HG03045 (cell line): ENCODE measurements around the gene TWF1.
"Not testable (repeated sequence)": the region's sequence is repeated elsewhere in the genome, so short reads cannot be mapped to it uniquely, and the experiment has no call there.

Experiments used
- ATAC-seq: cut with Tn5 transposase; IDR thresholded peaks from one replicate; pipeline ENCODE4 v1.9.1; 2021; ENCODE audit warnings: mild to moderate bottlenecking, moderate library complexity; ENCODE audit not compliant: unreplicated experiment

Gene TWF1

GRCh38 chr12:43805860-43806736 is at the start of gene TWF1:
Gene TWF1 (minus strand): TSS chr12:43806317. CDS start chr12:43806245, 72 bp downstream.
- peak; percentile 99 for ATAC-seq

- ATAC-seq, result no peak
These were observed 46.6 kb upstream of the TWF1 start for GRCh38 chr12:43852744-43853143.

GRCh38 chr12:43848786-43849185 is 42.7 kb upstream of the TWF1 start:
- ATAC-seq, result no peak

- no peak for ATAC-seq
These were observed 42.0 kb upstream of the TWF1 start for GRCh38 chr12:43848226-43848507.

- ATAC-seq, result not testable (repeated sequence)
These were observed 41.5 kb upstream of the TWF1 start for GRCh38 chr12:43847425-43848225.

- no peak for ATAC-seq
These were observed 36.1 kb upstream of the TWF1 start for GRCh38 chr12:43842259-43842658.

GRCh38 chr12:43841253-43841652 is 35.1 kb upstream of the TWF1 start:
- no peak for ATAC-seq

GRCh38 chr12:43840338-43840737 is 34.2 kb upstream of the TWF1 start:
- ATAC-seq, result no peak

GRCh38 chr12:43836475-43836989 is 30.4 kb upstream of the TWF1 start:
- ATAC-seq, result peak; percentile 18

- ATAC-seq, result peak; percentile 83
These were observed 29.7 kb upstream of the TWF1 start, which contains the start of gene TMEM117 for GRCh38 chr12:43835656-43836474. Gene TMEM117 (plus strand): TSS chr12:43836081.

- no peak for ATAC-seq
These were observed 29.1 kb upstream of the TWF1 start for GRCh38 chr12:43835264-43835655.

- no peak for ATAC-seq
These were observed 26.5 kb upstream of the TWF1 start for GRCh38 chr12:43832463-43833168.

GRCh38 chr12:43827093-43827492 is 21.0 kb upstream of the TWF1 start:
- no peak for ATAC-seq

GRCh38 chr12:43826681-43827080 is 20.6 kb upstream of the TWF1 start:
- ATAC-seq, result no peak

- ATAC-seq, result no peak
These were observed 18.2 kb upstream of the TWF1 start for GRCh38 chr12:43824207-43824775.

- ATAC-seq, result no peak
These were observed 10.1 kb upstream of the TWF1 start for GRCh38 chr12:43816168-43816567.

- no peak for ATAC-seq
These were observed 9.3 kb upstream of the TWF1 start for GRCh38 chr12:43815416-43815815.

GRCh38 chr12:43812926-43813325 is 6.8 kb upstream of the TWF1 start:
- ATAC-seq, result no peak

GRCh38 chr12:43812057-43812456 is 5.9 kb upstream of the TWF1 start:
- ATAC-seq, result no peak

- no peak for ATAC-seq
These were observed 1.3 kb upstream of the TWF1 start for GRCh38 chr12:43807386-43807785.
